Neural cell (in vitro differentiated cells): Measurements from ENCODE around the gene ZNF583. TPM values are rescaled to one million over a fixed set of nuclear protein-coding genes. Genes with fewer than 3 reads are reported as not detected.

Experiments used
- H2AFZ ChIP-seq: fragments of 200-600, 300-800 bp; sonication (generic), shearing (Covaris generic); 2 replicates; pipeline ENCODE4 v1.6.0; 2014; ENCODE audit warnings: low read depth, mild to moderate bottlenecking, antibody characterized with exemption, low read length, moderate library complexity
- H3F3A ChIP-seq: fragments of 200-600 bp; shearing (Covaris generic); 2 replicates; pipeline ENCODE4 v1.6.1; 2016; ENCODE audit warnings: mild to moderate bottlenecking, moderate library complexity, mixed read lengths, antibody characterized with exemption, low read length; ENCODE audit not compliant: insufficient read depth, poor library complexity, severe bottlenecking
- H3K27ac ChIP-seq: fragments of 200-600, 300-800 bp; sonication (generic), shearing (Covaris generic); 2 replicates; pipeline ENCODE4 v1.5.1; 2014; ENCODE audit warnings: mild to moderate bottlenecking, low read length, moderate library complexity
- H3K27me3 ChIP-seq: fragments of 300-800, 200-600 bp; sonication (generic), shearing (Covaris generic); 2 replicates; pipeline ENCODE4 v1.6.0; 2014; ENCODE audit warnings: mild to moderate bottlenecking, low read depth, low read length, moderate library complexity; ENCODE audit not compliant: insufficient read depth
- H3K36me3 ChIP-seq: fragments of 300-800, 200-600 bp; sonication (generic), shearing (Covaris generic); 2 replicates; pipeline ENCODE4 v1.5.1; 2014; ENCODE audit warnings: mild to moderate bottlenecking, antibody characterized with exemption, low read length, moderate library complexity; ENCODE audit not compliant: insufficient read depth
- H3K4me2 ChIP-seq: fragments of 300-800, 200-600 bp; sonication (generic), shearing (Covaris generic); 2 replicates; pipeline ENCODE4 v1.6.0; 2014; ENCODE audit warnings: mild to moderate bottlenecking, low read length
- H3K4me3 ChIP-seq: fragments of 300-800, 200-600 bp; sonication (generic), shearing (Covaris generic); 2 replicates; pipeline ENCODE4 v1.5.1; 2014; ENCODE audit warnings: mild to moderate bottlenecking, low read length, moderate library complexity
- H3K79me2 ChIP-seq: fragments of 200-600 bp; shearing (Covaris generic); replicated peaks from 2 replicates; pipeline ENCODE4 v1.6.0; 2014; ENCODE audit warnings: mild to moderate bottlenecking, low read length, moderate library complexity; ENCODE audit not compliant: insufficient read depth
- H3K9ac ChIP-seq: fragments of 300-800, 200-600 bp; sonication (generic), shearing (Covaris generic); 2 replicates; pipeline ENCODE4 v1.6.1; 2016; ENCODE audit warnings: mild to moderate bottlenecking, low read length, mixed read lengths
- H3K9me2 ChIP-seq: fragments of 200-600 bp; shearing (Covaris generic); 2 replicates; pipeline ENCODE4 v1.6.1; 2016; ENCODE audit warnings: mild to moderate bottlenecking, low read length, mixed read lengths; ENCODE audit not compliant: insufficient read depth
- H3K9me3 ChIP-seq: fragments of 200-600, 300-800 bp; sonication (generic), shearing (Covaris generic); 2 replicates; pipeline ENCODE4 v1.6.1; 2016; ENCODE audit warnings: mild to moderate bottlenecking, mixed run types, low read length, moderate library complexity, mixed read lengths
- H4K20me1 ChIP-seq: fragments of 200-600 bp; shearing (Covaris generic); 2 replicates; pipeline ENCODE4 v1.6.1; 2016; ENCODE audit warnings: mild to moderate bottlenecking, mixed run types; ENCODE audit not compliant: insufficient read depth
- EP300 ChIP-seq: fragments of 450-650 bp; conservative IDR thresholded peaks from 2 replicates; pipeline ENCODE4 v1.6.1; 2014; ENCODE audit warnings: antibody characterized with exemption, mild to moderate bottlenecking, moderate library complexity; ENCODE audit not compliant: poor library complexity, severe bottlenecking
- EZH2 ChIP-seq: fragments of 200-600, 300-800 bp; shearing (Covaris generic), sonication (generic); IDR thresholded peaks from 2 replicates; pipeline ENCODE4 v1.6.1; 2014; ENCODE audit warnings: antibody characterized with exemption, low read length, borderline replicate concordance, mild to moderate bottlenecking; ENCODE audit not compliant: insufficient read depth, poor library complexity, severe bottlenecking
- MXI1 ChIP-seq: fragments of 450-650 bp; conservative IDR thresholded peaks from 2 replicates; pipeline ENCODE4 v1.6.1; 2014; ENCODE audit warnings: antibody characterized with exemption, mild to moderate bottlenecking; ENCODE audit not compliant: poor library complexity, severe bottlenecking
- POLR2AphosphoS5 ChIP-seq: IDR thresholded peaks from 2 replicates; pipeline ENCODE4 v1.6.1; 2012
- RAD21 ChIP-seq: fragments of 450-650 bp; conservative IDR thresholded peaks from 2 replicates; pipeline ENCODE4 v1.6.1; 2014; ENCODE audit warnings: antibody characterized with exemption, mild to moderate bottlenecking, moderate library complexity
- SMC3 ChIP-seq: fragments of 450-650 bp; conservative IDR thresholded peaks from 2 replicates; pipeline ENCODE4 v1.6.1; 2014; ENCODE audit warnings: antibody characterized with exemption, mild to moderate bottlenecking, moderate library complexity; ENCODE audit not compliant: poor library complexity
- TAF1 ChIP-seq: IDR thresholded peaks from 2 replicates; pipeline ENCODE4 v1.6.1; 2012; ENCODE audit warnings: low read depth
- polyA plus RNA-seq: library from polyadenylated mRNA; depleted of rRNA; stranded (reverse); fragments of >200 nt; gene quantifications from 2 replicates; pipeline ENCODE4 v1.2.3, GENCODE V29; 2014
- TF ChIP-seq, protein P1 (sequence below): IDR thresholded peaks from 2 replicates; pipeline ENCODE4 v1.6.1; 2012; ENCODE audit warnings: borderline replicate concordance
- TF ChIP-seq, protein P2 (sequence below): fragments of 450-650 bp; IDR thresholded peaks from 2 replicates; pipeline ENCODE4 v1.5.1; 2014; ENCODE audit warnings: antibody characterized with exemption, mild to moderate bottlenecking, moderate library complexity; ENCODE audit not compliant: poor library complexity, severe bottlenecking

ZNF583 gene
- polyA plus RNA-seq, 1 donor from 2014 or later, result 31.5 TPM

DNA sequence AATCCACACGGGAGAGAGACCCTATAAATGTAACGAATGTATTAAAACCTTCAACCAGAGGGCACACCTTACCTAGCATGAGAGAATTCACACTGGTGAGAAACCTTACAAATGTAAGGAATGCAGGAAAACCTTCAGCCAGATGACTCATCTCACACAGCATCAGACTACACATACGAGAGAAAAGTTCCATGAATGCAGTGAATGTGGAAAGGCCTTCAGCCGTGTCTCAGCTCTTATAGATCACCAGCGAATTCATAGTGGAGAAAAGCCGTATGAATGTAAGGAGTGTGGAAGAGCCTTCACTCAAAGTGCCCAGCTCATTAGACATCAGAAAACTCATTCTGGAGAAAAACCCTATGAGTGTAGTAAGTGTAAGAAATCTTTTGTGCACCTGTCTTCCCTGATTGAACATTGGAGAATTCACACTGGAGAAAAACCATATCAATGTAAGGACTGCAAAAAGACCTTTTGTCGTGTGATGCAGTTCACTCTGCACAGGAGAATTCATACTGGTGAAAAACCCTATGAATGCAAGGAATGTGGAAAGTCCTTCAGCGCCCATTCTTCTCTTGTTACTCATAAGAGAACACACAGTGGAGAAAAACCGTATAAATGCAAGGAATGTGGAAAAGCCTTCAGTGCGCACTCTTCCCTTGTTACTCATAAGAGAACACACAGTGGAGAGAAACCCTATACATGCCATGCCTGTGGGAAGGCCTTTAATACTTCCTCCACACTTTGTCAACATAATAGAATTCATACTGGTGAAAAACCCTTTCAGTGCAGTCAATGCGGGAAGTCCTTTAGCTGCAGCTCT is 26.8 kb upstream of the ZNF583 start:
- TF ChIP-seq EP300 (no peak), EZH2 (no peak), POLR2AphosphoS5 (no peak), SMC3 (no peak), TAF1 (no peak), RAD21 (no peak), MXI1 (no peak)
- TF ChIP-seq, protein P1, sequence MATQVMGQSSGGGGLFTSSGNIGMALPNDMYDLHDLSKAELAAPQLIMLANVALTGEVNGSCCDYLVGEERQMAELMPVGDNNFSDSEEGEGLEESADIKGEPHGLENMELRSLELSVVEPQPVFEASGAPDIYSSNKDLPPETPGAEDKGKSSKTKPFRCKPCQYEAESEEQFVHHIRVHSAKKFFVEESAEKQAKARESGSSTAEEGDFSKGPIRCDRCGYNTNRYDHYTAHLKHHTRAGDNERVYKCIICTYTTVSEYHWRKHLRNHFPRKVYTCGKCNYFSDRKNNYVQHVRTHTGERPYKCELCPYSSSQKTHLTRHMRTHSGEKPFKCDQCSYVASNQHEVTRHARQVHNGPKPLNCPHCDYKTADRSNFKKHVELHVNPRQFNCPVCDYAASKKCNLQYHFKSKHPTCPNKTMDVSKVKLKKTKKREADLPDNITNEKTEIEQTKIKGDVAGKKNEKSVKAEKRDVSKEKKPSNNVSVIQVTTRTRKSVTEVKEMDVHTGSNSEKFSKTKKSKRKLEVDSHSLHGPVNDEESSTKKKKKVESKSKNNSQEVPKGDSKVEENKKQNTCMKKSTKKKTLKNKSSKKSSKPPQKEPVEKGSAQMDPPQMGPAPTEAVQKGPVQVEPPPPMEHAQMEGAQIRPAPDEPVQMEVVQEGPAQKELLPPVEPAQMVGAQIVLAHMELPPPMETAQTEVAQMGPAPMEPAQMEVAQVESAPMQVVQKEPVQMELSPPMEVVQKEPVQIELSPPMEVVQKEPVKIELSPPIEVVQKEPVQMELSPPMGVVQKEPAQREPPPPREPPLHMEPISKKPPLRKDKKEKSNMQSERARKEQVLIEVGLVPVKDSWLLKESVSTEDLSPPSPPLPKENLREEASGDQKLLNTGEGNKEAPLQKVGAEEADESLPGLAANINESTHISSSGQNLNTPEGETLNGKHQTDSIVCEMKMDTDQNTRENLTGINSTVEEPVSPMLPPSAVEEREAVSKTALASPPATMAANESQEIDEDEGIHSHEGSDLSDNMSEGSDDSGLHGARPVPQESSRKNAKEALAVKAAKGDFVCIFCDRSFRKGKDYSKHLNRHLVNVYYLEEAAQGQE, result no peak
- TF ChIP-seq, protein P2, sequence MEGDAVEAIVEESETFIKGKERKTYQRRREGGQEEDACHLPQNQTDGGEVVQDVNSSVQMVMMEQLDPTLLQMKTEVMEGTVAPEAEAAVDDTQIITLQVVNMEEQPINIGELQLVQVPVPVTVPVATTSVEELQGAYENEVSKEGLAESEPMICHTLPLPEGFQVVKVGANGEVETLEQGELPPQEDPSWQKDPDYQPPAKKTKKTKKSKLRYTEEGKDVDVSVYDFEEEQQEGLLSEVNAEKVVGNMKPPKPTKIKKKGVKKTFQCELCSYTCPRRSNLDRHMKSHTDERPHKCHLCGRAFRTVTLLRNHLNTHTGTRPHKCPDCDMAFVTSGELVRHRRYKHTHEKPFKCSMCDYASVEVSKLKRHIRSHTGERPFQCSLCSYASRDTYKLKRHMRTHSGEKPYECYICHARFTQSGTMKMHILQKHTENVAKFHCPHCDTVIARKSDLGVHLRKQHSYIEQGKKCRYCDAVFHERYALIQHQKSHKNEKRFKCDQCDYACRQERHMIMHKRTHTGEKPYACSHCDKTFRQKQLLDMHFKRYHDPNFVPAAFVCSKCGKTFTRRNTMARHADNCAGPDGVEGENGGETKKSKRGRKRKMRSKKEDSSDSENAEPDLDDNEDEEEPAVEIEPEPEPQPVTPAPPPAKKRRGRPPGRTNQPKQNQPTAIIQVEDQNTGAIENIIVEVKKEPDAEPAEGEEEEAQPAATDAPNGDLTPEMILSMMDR, result no peak
- Histone ChIP-seq H3K4me3 (no peak overlapping the region), H3K9me3 (peaks cover 8% of the 10 kb centered on the region), H3K27ac (no peak overlapping the region), H3K9me2 (no peaks in the 10 kb centered on the region), H4K20me1 (no peaks in the 10 kb centered on the region), H3K79me2 (no peaks in the 10 kb centered on the region), H3K9ac (no peak overlapping the region), H3K4me2 (no peak overlapping the region), H3K27me3 (no peaks in the 10 kb centered on the region), H3F3A (no peaks in the 10 kb centered on the region), H2AFZ (no peak overlapping the region), H3K36me3 (peaks cover 55% of the 10 kb centered on the region)

DNA sequence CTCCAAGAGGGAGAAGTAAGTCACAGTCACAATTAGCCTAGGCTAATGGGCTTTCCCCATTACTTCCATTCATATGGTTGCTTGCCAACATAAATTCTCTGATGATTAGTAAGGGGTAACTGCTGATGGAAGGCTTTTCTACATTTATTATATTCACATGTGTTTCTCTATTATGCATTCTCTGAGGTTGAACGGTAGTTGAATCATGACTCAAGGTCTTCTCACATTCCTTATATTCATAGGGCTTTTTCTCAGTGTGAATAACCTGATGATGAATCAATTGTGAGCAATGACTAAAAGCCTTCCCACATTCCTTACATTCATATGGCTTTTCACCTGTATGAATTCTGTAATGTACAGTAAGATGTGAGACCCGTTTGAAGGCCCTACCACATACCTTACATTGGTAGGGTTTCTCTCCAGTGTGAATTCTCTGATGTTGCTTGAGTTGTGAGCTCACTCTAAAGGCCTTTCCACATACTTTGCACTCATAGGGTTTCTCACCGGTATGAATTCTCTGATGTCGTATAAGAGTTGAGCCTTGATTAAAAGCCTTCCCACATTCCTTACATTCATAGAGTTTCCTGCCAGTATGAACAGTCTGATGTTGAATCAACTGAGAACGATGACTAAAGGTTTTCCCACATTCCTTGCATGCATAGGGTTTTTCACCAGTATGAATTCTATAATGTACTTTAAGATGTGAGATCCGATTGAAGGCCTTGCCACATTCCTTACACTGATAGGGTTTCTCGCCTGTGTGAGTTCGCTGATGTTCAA is 20.1 kb upstream of the ZNF583 start:
- H3K4me2 ChIP-seq, result no peak overlapping the region
- peaks cover 13% of the 10 kb centered on the region for H3K36me3 ChIP-seq
- no peaks in the 10 kb centered on the region for H3F3A ChIP-seq
- no peak overlapping the region for H3K4me3 ChIP-seq
- TF ChIP-seq POLR2AphosphoS5 (no peak), MXI1 (no peak), RAD21 (no peak)
- TF ChIP-seq, protein P1, result no peak
- TF ChIP-seq, protein P2, result no peak
- no peaks in the 10 kb centered on the region for H3K79me2 ChIP-seq
- no peaks in the 10 kb centered on the region for H3K27me3 ChIP-seq
- no peak overlapping the region for H3K27ac ChIP-seq
- no peaks in the 10 kb centered on the region for H3K9me2 ChIP-seq
- no peak overlapping the region for H2AFZ ChIP-seq
- no peaks in the 10 kb centered on the region for H3K9me3 ChIP-seq
- no peaks in the 10 kb centered on the region for H4K20me1 ChIP-seq
- no peak overlapping the region for H3K9ac ChIP-seq
